NCI-H2107 treated with DMSO at 0.1 percent for 48 hours (cell line): Measurements from ENCODE around the gene TMOD4.

ENCODE experiments used
- DNase-seq: peaks from one replicate; lab custom pipeline; 2025; ENCODE audit not compliant: unreplicated experiment; lab: John Stamatoyannopoulos, UW

TMOD4 gene

DNA sequence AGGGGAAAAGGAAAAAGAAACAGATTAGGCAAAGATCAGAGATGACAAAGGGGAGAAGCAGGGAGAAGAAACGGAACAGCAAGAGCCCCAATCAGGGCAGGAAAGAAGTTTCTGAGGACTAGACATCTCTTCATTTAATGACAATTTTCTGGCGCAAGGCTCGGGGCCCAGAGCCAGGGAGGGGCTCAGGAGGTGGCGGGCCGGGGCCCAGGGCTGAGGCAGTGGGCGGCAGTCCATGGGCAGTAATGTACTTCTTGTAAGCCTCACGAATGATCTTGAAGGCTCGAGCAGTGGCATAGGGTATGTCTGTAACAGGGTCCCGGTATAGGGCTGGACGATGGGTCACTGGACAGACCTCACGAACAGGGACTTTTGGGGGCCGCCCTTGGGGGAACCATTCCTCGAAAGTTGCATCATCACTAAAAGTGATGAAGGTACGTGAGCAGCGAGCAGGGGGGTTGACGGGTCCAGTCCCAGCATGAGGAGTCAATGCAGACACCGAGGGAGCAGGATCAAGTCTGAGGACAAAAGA lies 799 bp upstream of the TMOD4 start:
- no peak for DNase-seq

DNA sequence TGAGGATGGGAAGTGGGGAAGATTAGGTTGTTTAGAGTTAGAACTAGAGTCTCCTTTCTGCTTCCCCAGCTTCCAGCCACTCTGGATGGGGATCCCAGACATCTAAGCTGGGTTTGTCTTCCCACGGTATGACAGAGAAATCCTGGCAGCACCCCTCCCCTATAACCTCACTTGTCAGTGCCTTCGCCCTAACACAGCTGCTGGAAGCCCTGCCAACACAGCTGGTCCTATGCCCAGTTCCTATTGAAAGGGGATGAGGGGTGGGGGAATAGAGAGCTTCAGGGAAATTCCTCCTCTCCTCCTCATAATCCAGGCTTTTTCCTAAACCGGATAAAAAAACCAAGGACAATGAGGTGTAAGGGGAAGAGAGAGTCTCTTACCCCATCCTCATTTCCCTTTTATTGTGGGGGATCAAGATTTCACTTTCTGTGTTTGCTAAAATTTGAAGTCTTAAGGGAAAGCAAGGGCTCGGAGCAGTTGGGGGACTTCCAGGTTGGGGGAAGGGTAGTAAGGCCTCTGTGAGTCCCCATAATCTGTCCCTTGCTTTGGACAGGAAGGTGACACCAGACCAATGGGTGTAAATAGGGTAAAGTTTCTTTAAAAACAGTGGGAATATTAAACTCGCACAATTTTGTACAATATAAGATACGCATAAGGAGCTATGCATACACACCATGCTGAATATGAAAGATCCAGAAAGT lies 590 bp downstream of the TMOD4 start:
- no peak for DNase-seq

- no peak for DNase-seq
Measured at GRCh38 chr1:151171190-151171589, 4.6 kb downstream of the TMOD4 start.

- no peak for DNase-seq
Measured at GRCh38 chr1:151167116-151167515, 8.7 kb downstream of the TMOD4 start.

- no peak for DNase-seq
Measured at GRCh38 chr1:151166505-151166956, 9.2 kb downstream of the TMOD4 start.

- peak; percentile 96 for DNase-seq
Measured at GRCh38 chr1:151165738-151166504, 9.9 kb downstream of the TMOD4 start, which contains the start of the genes LYSMD1 and SCNM1. TSS of gene LYSMD1 (minus strand) at chr1:151165902. CDS start at chr1:151165258, 644 bp downstream. TSS of gene SCNM1 (plus strand) at chr1:151166144. CDS start at chr1:151166153, 9 bp downstream.

- DNase-seq, result peak; percentile 72
Measured at GRCh38 chr1:151165281-151165737, 10.5 kb downstream of the TMOD4 start.

DNA sequence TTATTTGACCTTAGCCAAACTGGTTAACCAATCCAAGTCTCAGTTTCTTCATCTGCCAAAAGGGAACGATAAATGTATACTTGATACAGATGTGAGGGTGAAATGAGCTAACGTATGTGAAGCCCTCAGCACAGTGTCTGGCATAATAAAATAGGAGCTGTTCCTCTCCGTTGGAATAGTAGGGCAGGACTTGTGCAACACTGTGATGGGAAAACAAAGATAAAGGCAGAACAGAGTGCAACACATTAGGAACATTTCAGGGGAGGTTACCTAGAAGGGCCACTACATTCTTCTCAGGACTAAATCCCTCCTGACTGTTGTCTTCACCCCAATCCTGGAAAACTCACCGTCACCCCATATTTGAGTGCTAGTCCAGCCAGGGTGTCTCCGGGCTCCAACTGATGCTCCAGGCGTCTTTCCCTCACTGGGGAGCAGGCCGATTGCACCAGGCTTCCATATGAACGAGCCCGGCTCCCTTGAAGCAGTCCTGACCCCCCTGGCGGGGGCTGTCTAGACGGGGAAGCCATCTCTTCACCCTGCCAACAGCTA lies 11.0 kb downstream of the TMOD4 start:
- no peak for DNase-seq

DNA sequence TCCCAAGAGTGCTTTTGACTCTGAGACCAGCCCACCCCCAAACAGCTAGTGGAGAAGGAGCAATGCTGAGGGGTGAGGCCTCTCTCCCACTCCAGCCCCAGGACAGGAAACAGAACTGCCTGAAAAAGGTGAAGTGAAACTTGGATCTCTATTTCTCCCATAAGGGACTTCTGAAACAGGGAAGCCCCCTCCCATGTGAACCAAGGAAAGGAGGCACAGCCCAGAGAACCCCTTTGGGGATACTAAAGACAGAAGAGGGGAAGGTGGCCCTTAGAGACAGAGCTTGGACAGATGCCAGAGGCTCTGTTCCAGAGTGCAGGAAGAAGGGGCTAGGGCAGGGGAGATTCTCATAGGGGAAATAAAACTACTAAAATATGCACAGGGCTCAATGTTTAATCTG lies 16.4 kb downstream of the TMOD4 start:
- DNase-seq, result no peak

DNA sequence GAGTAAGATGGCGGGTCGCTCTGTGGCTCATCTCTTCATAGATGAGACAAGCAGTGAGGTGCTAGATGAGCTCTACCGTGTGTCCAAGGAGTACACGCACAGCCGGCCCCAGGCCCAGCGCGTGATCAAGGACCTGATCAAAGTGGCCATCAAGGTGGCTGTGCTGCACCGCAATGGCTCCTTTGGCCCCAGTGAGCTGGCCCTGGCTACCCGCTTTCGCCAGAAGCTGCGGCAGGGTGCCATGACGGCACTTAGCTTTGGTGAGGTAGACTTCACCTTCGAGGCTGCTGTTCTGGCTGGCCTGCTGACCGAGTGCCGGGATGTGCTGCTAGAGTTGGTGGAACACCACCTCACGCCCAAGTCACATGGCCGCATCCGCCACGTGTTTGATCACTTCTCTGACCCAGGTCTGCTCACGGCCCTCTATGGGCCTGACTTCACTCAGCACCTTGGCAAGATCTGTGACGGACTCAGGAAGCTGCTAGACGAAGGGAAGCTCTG lies 17.0 kb downstream of the TMOD4 start:
- no peak for DNase-seq

GRCh38 chr1:151158326-151158725 lies 17.5 kb downstream of the TMOD4 start:
- DNase-seq, result no peak

- no peak for DNase-seq
Measured at GRCh38 chr1:151157067-151157531, 18.7 kb downstream of the TMOD4 start.

DNA sequence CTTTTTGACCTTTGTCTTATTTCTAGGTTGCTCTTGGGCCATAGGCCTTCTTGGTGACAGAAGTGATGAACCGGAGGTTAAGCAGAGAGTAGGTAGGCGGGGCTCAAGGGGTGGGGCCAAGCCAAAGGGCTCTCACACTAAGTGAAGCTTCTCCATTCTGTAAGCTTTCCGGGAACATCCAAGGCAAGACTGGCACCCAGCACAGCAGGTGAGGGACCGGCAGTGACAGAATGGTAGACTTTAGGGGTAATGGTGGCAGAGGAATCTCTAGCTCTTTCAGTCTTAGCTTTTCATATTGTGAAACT lies 19.3 kb downstream of the TMOD4 start, which contains the start of gene TNFAIP8L2:
TNFAIP8L2 (plus strand) TSS at position 135 of the 305 bp plus-strand sequence. CDS start 2,049 bp downstream, outside the sequence.
- no peak for DNase-seq

DNA sequence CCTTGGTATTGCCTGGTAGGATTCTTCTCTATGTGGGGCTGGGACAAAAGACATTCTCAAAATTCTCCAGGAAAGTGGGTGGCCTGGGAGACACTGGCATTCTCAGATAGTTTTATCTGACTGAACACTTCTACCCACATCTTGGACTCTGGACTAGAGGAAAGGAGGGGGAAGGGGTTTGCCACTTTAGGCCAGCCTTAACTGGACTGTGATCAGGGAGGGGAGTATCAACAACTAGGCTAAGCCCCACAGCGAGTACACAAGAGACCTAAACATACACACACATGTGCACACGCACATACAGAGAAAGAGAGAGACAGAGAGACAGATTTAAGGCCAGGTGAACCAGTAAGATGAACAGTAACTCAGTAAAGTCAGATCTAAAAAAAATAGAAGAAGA lies 28.1 kb downstream of the TMOD4 start:
- no peak for DNase-seq

GRCh38 chr1:151147132-151147503 lies 28.7 kb downstream of the TMOD4 start:
- no peak for DNase-seq

GRCh38 chr1:151146412-151147131 lies 29.2 kb downstream of the TMOD4 start, which contains the start of gene SEMA6C:
TSS of gene SEMA6C (minus strand) at chr1:151146631. CDS start at chr1:151142621, 4,010 bp downstream.
- DNase-seq, result peak; percentile 92

- DNase-seq, result no peak
Measured at GRCh38 chr1:151146072-151146411, 29.7 kb downstream of the TMOD4 start.

GRCh38 chr1:151145304-151146071 lies 30.3 kb downstream of the TMOD4 start:
- no peak for DNase-seq

GRCh38 chr1:151144474-151145303 lies 31.1 kb downstream of the TMOD4 start:
- no peak for DNase-seq
